ENCODE results near the gene CARMIL1.

Gene CARMIL1

DNA sequence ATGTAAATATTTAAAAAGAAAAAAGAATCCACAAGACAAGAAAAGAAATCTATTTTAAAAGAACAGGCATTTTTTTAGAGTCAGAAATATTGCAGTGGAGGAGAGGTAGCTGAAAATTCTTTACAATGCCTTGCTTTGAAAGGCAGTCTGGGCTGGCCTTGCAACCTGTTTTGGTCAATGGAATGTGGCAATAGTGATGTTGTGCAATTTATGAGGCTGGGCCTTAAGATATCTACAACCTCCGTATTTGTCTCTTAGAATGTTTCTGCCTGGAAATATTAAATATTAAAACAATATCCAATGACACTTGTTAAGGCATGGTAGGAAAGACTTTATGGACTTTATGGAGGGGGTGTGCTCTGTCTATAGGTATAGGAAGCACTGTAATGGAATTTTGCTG is 358.0 kb downstream of the CARMIL1 start:
- H3K9ac ChIP-seq (ENCODE audit: low read depth, low read length), result no peak overlapping the region
- H3K4me2 ChIP-seq (ENCODE audit: low read length), result no peak overlapping the region
- no peaks in the 10 kb centered on the region for H3K36me3 ChIP-seq (ENCODE audit: insufficient read depth, low read length)
- H3K4me1 ChIP-seq (ENCODE audit: control insufficient read depth, insufficient read depth, low read length), result no peaks in the 10 kb centered on the region
- H3K27me3 ChIP-seq (ENCODE audit: control insufficient read depth, insufficient read depth, low read length), result peaks cover 20% of the 10 kb centered on the region
- no peak overlapping the region for H3K4me3 ChIP-seq (ENCODE audit: low read length)
- H3K9me3 ChIP-seq (replicated peaks; ENCODE audit: low read length), result no peaks in the 10 kb centered on the region

- Histone ChIP-seq H3K27me3 (ENCODE audit: control insufficient read depth, insufficient read depth, low read length) (peaks cover 26% of the 10 kb centered on the region), H3K4me1 (ENCODE audit: control insufficient read depth, insufficient read depth, low read length) (no peaks in the 10 kb centered on the region), H3K36me3 (ENCODE audit: insufficient read depth, low read length) (no peaks in the 10 kb centered on the region), H3K4me3 (ENCODE audit: low read length) (no peak overlapping the region), H3K9ac (ENCODE audit: low read depth, low read length) (no peak overlapping the region), H3K9me3 (replicated peaks; ENCODE audit: low read length) (no peaks in the 10 kb centered on the region), H3K4me2 (ENCODE audit: low read length) (no peak overlapping the region)
These were observed 358.8 kb downstream of the CARMIL1 start for GRCh38 chr6:25637960-25638434.

- H3K4me2 ChIP-seq (ENCODE audit: low read length), result no peak overlapping the region
- H3K4me1 ChIP-seq (ENCODE audit: control insufficient read depth, insufficient read depth, low read length), result no peaks in the 10 kb centered on the region
- H3K27me3 ChIP-seq (ENCODE audit: control insufficient read depth, insufficient read depth, low read length), result peaks cover 26% of the 10 kb centered on the region
- no peaks in the 10 kb centered on the region for H3K9me3 ChIP-seq (replicated peaks; ENCODE audit: low read length)
- H3K4me3 ChIP-seq (ENCODE audit: low read length), result no peak overlapping the region
- H3K36me3 ChIP-seq (ENCODE audit: insufficient read depth, low read length), result no peaks in the 10 kb centered on the region
- no peak overlapping the region for H3K9ac ChIP-seq (ENCODE audit: low read depth, low read length)
These were observed 360.5 kb downstream of the CARMIL1 start for GRCh38 chr6:25639653-25640052.

GRCh38 chr6:25640446-25640845 is 361.3 kb downstream of the CARMIL1 start:
- Histone ChIP-seq H3K4me3 (ENCODE audit: low read length) (no peak overlapping the region), H3K4me2 (ENCODE audit: low read length) (no peak overlapping the region), H3K9me3 (replicated peaks; ENCODE audit: low read length) (no peaks in the 10 kb centered on the region), H3K27me3 (ENCODE audit: control insufficient read depth, insufficient read depth, low read length) (peaks cover 25% of the 10 kb centered on the region), H3K9ac (ENCODE audit: low read depth, low read length) (no peak overlapping the region), H3K36me3 (ENCODE audit: insufficient read depth, low read length) (no peaks in the 10 kb centered on the region), H3K4me1 (ENCODE audit: control insufficient read depth, insufficient read depth, low read length) (no peaks in the 10 kb centered on the region)

GRCh38 chr6:25640891-25641290 is 361.7 kb downstream of the CARMIL1 start:
- H3K36me3 ChIP-seq (ENCODE audit: insufficient read depth, low read length), result no peaks in the 10 kb centered on the region
- H3K27me3 ChIP-seq (ENCODE audit: control insufficient read depth, insufficient read depth, low read length), result peaks cover 27% of the 10 kb centered on the region
- H3K9ac ChIP-seq (ENCODE audit: low read depth, low read length), result no peak overlapping the region
- H3K9me3 ChIP-seq (replicated peaks; ENCODE audit: low read length), result no peaks in the 10 kb centered on the region
- no peak overlapping the region for H3K4me3 ChIP-seq (ENCODE audit: low read length)
- H3K4me2 ChIP-seq (ENCODE audit: low read length), result no peak overlapping the region
- no peaks in the 10 kb centered on the region for H3K4me1 ChIP-seq (ENCODE audit: control insufficient read depth, insufficient read depth, low read length)

GRCh38 chr6:25641377-25641776 is 362.2 kb downstream of the CARMIL1 start:
- no peak overlapping the region for H3K9ac ChIP-seq (ENCODE audit: low read depth, low read length)
- no peaks in the 10 kb centered on the region for H3K36me3 ChIP-seq (ENCODE audit: insufficient read depth, low read length)
- H3K4me1 ChIP-seq (ENCODE audit: control insufficient read depth, insufficient read depth, low read length), result no peaks in the 10 kb centered on the region
- H3K27me3 ChIP-seq (ENCODE audit: control insufficient read depth, insufficient read depth, low read length), result peaks cover 28% of the 10 kb centered on the region
- no peak overlapping the region for H3K4me3 ChIP-seq (ENCODE audit: low read length)
- no peaks in the 10 kb centered on the region for H3K9me3 ChIP-seq (replicated peaks; ENCODE audit: low read length)
- H3K4me2 ChIP-seq (ENCODE audit: low read length), result no peak overlapping the region

DNA sequence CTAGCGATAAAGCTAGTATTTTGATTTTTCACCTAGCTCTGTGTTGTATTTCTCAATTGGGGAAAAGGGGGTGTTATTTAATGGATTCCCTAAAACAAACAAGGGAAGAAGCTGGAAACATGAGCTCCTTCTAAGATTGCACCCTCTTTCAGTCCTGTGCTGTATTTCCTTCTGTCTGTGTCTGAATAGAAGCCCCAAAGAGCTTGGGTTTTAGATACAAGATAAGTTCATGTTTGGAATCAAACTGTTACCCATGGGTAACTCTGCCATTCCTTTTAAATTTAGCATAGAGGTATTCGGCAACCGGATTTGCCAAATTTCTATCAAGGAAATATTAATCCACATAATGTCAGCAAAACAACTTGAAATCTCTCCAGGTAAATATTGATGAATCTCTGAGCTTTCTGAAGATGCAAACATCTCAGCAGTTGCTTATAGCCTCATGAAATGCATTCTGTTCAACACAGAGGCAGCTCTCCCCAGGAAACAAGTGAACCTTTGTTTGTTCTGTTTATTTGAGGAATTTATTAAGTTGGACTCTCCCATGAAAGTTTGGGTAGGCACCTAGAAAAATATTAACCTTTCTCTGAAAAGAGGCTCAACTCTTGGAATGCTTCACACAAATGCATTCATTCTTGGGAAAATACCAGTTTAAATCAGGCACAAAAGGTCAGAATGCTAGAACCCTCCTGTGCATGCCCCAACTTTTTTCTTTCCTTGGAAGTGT is 362.9 kb downstream of the CARMIL1 start:
- Histone ChIP-seq H3K27me3 (ENCODE audit: control insufficient read depth, insufficient read depth, low read length) (peaks cover 28% of the 10 kb centered on the region), H3K9ac (ENCODE audit: low read depth, low read length) (no peak overlapping the region), H3K4me2 (ENCODE audit: low read length) (no peak overlapping the region), H3K4me1 (ENCODE audit: control insufficient read depth, insufficient read depth, low read length) (no peaks in the 10 kb centered on the region), H3K36me3 (ENCODE audit: insufficient read depth, low read length) (no peaks in the 10 kb centered on the region), H3K9me3 (replicated peaks; ENCODE audit: low read length) (no peaks in the 10 kb centered on the region), H3K4me3 (ENCODE audit: low read length) (no peak overlapping the region)

GRCh38 chr6:25642667-25643328 is 363.6 kb downstream of the CARMIL1 start:
- no peak overlapping the region for H3K4me3 ChIP-seq (ENCODE audit: low read length)
- H3K4me2 ChIP-seq (ENCODE audit: low read length), result no peak overlapping the region
- no peak overlapping the region for H3K9ac ChIP-seq (ENCODE audit: low read depth, low read length)
- no peaks in the 10 kb centered on the region for H3K4me1 ChIP-seq (ENCODE audit: control insufficient read depth, insufficient read depth, low read length)
- H3K36me3 ChIP-seq (ENCODE audit: insufficient read depth, low read length), result no peaks in the 10 kb centered on the region
- peaks cover 28% of the 10 kb centered on the region for H3K27me3 ChIP-seq (ENCODE audit: control insufficient read depth, insufficient read depth, low read length)
- no peaks in the 10 kb centered on the region for H3K9me3 ChIP-seq (replicated peaks; ENCODE audit: low read length)

DNA sequence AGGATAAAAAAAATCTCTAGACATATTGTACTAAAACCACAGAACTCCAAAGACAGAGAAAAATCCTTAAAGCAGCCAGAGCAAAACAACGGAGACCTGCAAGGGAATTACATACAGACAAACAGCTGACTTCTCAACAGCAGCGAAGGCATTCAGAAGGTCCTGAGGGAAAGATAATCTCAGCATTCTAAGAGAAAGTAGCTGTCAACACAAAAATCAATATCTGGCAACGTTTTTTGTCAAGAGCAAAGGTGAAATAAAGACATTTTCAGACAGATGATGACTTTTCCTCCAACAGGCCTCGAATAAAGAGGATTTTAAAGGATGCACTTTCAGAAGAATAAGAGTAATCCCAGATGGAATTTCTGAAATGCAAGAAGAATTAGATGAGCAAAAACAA is 366.7 kb downstream of the CARMIL1 start:
- H3K4me2 ChIP-seq (ENCODE audit: low read length), result no peak overlapping the region
- H3K4me3 ChIP-seq (ENCODE audit: low read length), result no peak overlapping the region
- H3K36me3 ChIP-seq (ENCODE audit: insufficient read depth, low read length), result no peaks in the 10 kb centered on the region
- H3K4me1 ChIP-seq (ENCODE audit: control insufficient read depth, insufficient read depth, low read length), result no peaks in the 10 kb centered on the region
- H3K9ac ChIP-seq (ENCODE audit: low read depth, low read length), result no peak overlapping the region
- H3K27me3 ChIP-seq (ENCODE audit: control insufficient read depth, insufficient read depth, low read length), result peaks cover 36% of the 10 kb centered on the region
- no peaks in the 10 kb centered on the region for H3K9me3 ChIP-seq (replicated peaks; ENCODE audit: low read length)

GRCh38 chr6:25649611-25650010 is 370.4 kb downstream of the CARMIL1 start:
- no peaks in the 10 kb centered on the region for H3K36me3 ChIP-seq (ENCODE audit: insufficient read depth, low read length)
- no peaks in the 10 kb centered on the region for H3K4me1 ChIP-seq (ENCODE audit: control insufficient read depth, insufficient read depth, low read length)
- no peak overlapping the region for H3K4me3 ChIP-seq (ENCODE audit: low read length)
- H3K4me2 ChIP-seq (ENCODE audit: low read length), result no peak overlapping the region
- H3K27me3 ChIP-seq (ENCODE audit: control insufficient read depth, insufficient read depth, low read length), result peaks cover 29% of the 10 kb centered on the region
- H3K9ac ChIP-seq (ENCODE audit: low read depth, low read length), result no peak overlapping the region
- H3K9me3 ChIP-seq (replicated peaks; ENCODE audit: low read length), result no peaks in the 10 kb centered on the region

GRCh38 chr6:25652007-25652515 is 372.9 kb downstream of the CARMIL1 start, which contains the start of gene SCGN:
TSS of gene SCGN (plus strand) at chr6:25652215. CDS start at chr6:25652404, 189 bp downstream.
- Histone ChIP-seq H3K4me2 (ENCODE audit: low read length) (peak within 1 kb of the TSS; percentile 72), H3K9me3 (replicated peaks; ENCODE audit: low read length) (no peaks in the 10 kb centered on the region), H3K9ac (ENCODE audit: low read depth, low read length) (no peak within 1 kb of the TSS), H3K4me1 (ENCODE audit: control insufficient read depth, insufficient read depth, low read length) (no peaks in the 10 kb centered on the region), H3K4me3 (ENCODE audit: low read length) (peak within 1 kb of the TSS; percentile 28), H3K27me3 (ENCODE audit: control insufficient read depth, insufficient read depth, low read length) (peaks cover 21% of the 10 kb centered on the region), H3K36me3 (ENCODE audit: insufficient read depth, low read length) (no peaks in the 10 kb centered on the region)

All from skeletal muscle satellite cell (primary cell).